GM21717 (cell line): Measurements from ENCODE around the gene HHIPL2.

Source experiments
- ATAC-seq: cut with Tn5 transposase; IDR thresholded peaks from one replicate; pipeline ENCODE4 v1.9.1; 2021; ENCODE audit warnings: mild to moderate bottlenecking, moderate library complexity; ENCODE audit not compliant: unreplicated experiment

HHIPL2 gene

DNA sequence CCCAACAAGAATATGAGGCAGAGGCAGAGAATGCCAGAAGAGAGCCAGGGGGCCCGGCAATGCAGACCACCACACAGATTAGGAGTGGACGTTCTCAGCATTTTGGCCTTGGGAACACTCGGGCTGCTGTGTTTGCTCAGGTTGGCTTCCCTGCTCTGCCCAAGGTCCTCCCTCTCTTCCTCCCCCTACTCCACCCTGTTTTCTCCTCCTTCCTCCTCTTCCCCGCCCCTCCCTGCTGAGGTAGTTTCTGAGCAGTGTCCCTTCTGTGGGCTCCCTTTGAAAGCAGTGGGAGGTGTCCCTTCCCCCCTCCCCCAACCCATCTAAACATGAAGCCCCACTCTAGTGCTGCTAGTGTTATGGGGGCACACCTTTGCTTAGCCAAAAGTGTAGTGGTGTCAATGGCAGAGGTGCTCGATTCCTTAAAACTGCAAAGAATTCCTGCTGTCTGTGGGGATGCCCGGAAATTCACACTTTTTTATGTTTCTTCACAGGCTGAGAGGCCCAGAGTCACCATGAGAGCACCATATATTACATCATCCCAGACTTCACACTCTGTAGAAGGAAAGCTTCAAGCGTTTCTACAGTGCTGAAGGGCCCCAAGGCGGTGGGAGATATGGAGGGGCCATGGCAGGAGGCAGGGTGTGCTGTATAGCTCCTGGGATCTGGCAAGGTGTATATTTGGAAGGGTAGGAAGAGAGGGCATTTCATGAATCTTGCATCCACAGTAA is at the start of gene HHIPL2:
HHIPL2 (minus strand) TSS at position 161 of the 728 bp plus-strand sequence; CDS start at position 101, 60 bp downstream.
- ATAC-seq = no peak

DNA sequence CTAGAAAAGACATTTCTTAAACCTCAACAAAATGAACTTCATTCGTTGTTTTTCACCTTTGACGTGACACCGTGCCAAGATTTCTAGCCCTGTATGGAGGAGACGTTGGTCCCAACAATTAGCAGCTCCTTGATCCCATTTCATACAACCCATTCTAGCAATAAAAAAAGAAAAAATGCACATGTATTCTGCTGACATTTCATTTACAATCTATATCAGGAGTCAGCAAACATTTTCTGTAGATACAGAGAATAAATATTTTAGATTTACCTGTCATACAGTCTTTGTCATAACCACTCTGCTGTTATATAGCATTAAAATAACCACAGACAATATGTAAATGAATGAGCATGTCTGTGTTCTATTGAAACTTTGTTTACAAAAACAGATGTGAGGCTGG is 48.8 kb upstream of the HHIPL2 start:
- no peak for ATAC-seq

DNA sequence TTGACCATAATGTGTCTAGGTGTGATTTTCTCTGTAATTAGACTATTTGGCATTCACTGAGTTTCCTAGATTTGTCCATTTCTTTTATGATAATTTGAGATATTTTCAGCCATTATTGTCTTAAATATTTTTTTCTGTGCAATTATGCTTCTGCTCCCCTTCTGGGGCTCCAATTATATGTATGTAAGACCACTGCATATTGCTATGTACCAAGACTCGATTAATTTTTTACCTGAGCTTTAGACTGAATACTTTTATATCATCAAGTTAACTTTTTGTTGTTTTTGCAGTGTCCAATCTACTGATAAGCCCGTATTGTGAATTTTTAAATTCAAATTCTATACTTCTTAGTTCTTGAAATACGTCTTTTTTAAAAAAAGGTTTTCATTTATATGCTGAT is 46.9 kb upstream of the HHIPL2 start:
- no peak for ATAC-seq

DNA sequence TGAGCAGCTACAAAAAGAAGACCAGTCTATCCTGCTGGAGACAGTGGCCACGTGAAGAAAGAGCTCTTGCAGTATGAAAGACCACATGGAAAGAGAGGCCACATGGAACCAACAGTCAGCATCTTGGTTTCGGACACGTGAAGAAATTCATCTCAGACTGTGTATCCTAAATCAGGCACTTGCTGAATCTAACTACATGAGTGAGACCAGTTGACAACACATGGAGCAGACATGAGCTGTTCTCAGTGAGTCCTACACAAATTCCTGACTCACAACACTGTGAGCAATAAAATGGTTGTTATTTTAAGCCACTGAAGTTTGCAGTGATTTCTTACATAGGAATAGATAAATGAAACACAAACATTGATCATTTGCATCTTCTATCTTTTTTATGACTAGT is 44.3 kb upstream of the HHIPL2 start:
- no peak for ATAC-seq

DNA sequence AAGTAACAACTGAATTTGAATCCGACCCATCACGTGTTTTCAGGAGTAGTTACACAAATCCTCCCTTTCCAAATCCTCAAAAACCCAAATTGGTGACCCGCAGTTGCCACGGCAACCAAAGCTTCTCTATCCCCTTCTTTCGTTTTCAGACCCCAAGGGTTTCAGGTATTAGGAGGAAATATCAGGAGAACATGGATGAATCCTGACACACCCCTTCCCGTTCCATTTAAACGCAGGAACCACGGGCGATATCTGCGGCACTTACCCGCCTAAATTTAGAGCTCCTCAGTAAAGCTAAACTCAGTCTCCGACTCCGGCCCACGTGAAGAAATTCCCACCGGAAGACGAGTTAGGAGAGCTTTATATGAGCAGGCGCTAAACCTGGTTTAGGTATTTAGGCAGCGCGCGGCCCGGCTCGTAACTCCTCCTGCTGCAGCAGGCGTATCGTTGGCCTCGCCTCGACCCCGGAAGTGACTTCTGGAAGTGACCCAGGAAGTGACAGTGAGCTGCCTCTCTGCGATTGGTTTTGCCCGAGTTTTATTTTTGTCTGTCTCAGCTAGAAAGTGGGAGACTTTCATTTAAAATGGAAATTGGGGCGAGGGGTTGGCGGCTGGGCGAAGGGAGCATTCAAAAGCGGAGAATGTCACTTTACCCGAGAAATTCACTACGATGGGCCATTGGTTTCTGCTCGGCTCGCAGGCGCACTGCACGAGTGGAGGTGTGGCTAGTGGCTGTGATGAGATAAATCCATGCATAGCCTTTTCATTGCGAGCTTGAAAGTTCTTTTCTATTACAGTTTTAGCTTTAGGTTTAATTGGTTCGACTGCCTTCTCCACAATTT is 41.8 kb upstream of the HHIPL2 start, which contains the start of gene TAF1A:
TAF1A (minus strand) TSS at position 472 of the 841 bp plus-strand sequence.
- peak; percentile 99 for ATAC-seq

DNA sequence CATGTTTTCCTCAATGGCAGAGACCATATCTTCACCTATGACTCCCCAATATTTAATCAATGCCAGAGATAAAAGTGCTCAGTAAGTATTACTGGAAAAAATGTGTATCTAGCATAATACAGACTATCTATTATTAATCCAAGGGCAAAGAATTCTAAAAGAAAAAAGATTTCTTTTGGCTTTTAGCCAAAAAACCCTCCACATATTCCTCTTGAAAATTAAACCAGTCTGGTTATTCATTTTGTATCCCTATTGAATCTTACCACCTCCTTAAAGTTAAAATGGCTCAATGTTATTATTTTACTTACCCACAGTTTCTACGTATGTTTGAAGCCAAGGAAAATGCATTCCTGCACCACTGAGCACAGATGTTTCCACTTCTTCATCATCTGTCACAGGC is 40.2 kb upstream of the HHIPL2 start:
- no peak for ATAC-seq

DNA sequence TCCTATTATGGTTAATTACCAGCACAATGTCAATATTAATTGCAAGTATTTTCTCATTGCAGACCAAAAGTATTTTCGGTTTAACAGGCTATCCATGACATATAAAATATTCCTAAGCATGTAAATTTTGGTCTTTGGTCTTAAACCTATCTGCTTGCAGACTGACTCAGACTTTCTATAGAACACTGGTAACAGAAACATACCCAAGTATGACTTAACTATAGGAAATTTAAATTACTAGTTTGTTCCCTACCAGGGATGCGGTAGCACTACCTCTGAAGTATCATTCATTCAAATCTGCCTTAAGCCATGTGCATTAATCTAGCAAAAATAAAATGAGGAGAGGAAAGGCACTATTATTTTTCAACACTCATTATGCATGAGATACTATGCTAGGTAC is 38.9 kb upstream of the HHIPL2 start:
- no peak for ATAC-seq

DNA sequence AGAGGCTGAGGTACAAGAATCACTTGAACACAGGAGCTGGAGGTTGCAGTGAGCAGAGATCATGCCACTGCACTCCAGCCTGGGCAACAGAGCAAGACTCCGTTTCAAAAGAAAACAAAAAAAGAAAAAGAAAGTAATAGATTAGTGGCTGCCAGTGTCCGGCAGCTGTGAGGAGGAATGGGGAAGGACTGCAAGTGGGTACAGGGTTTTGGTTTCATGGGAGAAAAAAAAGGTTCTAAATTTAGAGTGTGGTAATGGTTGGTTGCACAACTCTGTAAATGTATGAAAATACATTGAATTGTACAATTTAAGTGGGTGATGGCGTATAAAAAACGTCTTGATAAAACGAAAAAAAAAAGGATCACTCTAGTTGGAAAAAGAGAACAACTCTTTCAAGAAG is 35.2 kb upstream of the HHIPL2 start:
- ATAC-seq = peak; percentile 88

DNA sequence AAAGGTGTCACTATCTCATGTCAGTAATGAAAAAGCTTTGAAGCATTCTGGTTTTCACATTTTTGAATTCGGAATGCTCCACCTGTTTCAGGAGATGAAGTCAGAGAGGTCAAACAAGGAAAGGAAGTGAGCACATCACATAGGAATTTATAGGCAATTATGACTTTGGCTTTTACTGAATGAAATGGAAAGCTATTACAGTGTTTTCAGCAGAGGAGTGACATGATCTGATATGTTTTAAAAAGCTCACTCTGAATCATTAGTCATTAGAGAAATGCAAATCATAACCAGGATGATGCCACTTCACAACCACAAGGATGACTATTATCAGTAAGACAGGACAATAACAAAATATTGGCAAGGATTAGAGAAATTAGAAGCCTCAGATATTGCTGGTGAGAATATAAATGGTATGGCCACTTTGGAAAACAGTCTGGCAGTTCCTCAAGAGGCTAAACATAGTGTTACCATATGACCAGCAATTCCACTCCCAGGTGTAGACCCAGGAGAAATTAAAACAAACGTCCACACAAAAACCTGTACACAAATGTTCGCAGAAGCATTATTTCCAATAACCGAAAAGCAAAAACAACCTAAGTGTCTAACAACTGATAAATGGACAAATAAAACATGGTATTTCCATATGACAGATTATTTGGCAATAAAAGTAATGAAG is 34.3 kb upstream of the HHIPL2 start:
- peak; percentile 80 for ATAC-seq

DNA sequence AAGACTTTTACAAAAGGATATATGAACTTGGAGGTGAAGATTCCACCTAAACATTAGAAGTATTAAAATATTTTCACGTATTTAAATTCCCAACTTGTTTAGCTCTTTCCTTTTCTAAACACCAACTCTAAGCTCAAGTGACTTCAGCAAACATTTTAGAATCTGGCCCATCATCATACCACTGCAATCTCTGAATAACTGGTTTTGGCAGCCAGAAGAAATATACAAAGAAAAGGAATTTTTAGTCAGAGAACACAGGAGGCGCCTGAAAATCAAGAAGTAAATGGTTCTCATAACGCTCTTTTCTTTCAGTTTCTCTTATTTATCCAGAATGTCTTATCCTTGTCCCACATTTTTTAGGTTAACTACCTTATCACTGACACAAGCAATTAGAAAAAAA is 31.4 kb upstream of the HHIPL2 start:
- ATAC-seq = no peak

DNA sequence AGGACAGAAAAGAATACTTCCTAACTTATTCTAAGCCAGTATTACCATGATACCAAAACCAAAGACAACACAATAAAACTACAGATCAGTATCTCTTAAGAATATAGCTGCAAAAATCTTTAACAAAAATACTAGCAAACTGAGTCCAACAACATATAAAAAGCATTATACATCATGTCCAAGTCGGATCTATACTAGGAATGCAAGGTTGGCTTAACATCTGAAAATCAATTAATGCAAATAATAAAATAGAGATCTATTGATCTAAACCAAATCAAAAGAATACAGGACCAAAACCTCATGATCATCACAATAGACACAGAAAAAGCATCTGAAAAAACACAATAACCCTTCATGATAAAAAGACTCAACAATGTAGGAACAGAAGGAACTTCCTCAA is 22.9 kb upstream of the HHIPL2 start:
- ATAC-seq = no peak

DNA sequence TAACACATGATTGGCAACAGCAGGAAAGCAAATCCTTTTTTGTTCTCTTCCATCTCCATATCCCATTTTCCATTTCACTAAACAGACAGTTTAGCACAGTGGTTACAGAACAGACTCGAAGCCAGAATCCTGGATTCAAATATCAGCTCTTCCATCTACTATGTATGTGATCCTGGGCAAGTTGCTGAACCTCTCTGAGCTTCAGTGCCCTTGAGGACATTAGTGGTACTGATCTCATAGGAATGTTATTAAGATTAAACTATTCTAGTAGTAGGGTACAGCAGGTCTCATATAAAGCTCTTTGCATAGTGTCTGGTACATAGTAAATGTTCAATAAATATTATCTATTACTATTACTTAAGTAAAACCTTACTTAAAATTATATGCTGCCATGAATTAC is 13.8 kb upstream of the HHIPL2 start:
- ATAC-seq = no peak

DNA sequence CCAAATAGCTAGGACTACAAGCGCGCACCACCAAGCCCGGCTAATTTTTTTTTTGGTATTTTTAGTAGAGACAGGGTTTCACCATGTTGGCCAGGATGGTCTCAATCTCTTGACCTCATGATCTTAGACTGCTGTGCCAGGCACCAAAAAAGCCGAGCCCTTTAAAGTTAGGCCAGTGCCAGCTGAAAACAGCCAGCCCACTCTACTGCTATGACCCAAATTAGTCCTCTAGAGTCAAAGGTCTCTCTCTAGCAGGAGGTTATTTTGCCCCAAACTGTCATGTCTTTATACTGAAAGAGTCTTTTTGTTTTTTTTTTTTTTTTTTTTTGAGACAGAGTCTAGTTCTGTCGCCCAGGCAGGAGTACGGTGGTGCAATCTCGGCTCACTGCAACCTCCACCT is 9.7 kb upstream of the HHIPL2 start:
- no peak for ATAC-seq

DNA sequence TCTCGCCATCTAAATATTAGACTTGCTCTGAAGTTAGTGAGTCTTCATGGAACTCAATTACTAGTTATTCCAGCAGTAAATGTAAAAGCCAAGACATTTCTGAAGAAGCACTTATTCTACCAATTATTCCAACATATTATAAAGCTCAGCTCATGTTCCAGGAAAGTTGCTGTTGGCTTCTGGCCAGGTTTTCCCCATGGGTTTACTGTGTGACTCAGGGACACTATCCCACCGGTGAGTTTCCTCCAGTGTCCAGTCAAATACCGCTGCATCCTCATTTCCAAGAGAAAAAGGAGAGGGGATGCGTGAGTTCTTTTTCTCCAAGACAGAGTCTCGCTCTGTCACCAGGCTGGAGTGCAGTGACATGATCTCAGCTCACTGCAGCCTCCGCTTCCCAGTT is 9.2 kb upstream of the HHIPL2 start:
- no peak for ATAC-seq

DNA sequence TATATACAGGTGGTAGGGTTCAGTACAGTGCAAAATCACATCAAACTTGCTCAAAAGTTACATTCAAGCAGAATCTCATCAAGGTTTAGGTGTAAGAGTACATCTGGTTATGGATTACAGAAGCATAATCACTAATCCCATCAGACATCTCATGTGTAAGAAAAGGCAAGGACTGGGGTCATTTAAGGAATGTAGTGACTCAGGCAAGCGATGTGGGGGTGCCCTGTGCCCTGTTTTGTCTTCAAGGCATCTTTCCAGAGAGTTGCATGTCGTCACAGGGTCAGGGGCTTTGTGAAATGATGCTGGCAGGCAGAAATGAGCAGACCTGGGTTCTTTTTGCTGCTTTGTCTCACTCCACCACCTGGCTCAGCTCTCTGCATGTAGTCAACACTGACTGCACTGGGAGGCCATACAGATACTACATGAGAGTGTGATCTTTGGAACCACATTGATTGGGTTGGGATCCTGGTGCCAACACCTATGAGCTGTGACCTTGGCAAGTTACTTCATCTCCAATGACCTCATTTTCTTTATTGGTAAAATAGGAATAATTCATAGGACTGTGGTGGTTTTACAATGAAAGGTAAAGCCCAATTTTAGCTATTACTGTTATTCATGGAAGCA is 8.2 kb upstream of the HHIPL2 start:
- ATAC-seq = no peak

DNA sequence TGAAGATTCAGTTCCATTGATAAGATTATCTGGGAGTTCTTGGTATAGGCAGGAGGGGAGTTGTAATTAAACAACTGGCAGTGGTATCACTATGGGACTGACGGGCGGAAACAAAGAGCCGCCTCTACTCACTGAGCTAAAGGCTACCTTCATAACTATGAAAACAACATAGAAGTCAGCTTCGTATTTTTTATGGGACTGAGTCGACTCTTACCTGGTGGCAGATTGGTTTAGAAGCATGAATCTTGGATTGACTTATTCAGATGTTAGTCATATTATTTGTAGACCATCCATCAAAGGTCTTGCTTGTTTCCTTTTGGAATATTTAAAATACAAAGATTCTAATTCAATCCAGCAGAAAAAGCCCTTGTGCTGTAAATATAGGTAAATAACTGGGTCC is 6.3 kb upstream of the HHIPL2 start:
- ATAC-seq = no peak

DNA sequence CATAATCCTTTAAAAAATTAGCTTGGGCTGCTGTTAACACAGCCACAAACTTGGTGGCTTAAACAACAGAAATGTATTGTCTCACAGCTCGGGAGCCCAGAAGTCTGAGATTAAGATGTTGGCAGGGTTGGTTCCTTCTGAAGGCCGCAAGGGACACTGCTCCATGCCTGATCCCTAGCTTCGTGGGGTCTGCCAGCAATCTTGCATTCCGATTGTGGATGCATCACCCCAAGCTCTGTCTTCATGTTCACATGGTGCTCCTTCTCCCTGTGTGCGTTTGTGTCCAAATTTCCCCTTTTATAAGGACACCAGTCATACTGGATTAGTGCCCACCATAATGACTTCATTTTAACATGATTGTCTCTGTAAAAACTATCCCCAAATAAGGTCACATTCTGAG is 5.0 kb upstream of the HHIPL2 start:
- ATAC-seq = no peak

DNA sequence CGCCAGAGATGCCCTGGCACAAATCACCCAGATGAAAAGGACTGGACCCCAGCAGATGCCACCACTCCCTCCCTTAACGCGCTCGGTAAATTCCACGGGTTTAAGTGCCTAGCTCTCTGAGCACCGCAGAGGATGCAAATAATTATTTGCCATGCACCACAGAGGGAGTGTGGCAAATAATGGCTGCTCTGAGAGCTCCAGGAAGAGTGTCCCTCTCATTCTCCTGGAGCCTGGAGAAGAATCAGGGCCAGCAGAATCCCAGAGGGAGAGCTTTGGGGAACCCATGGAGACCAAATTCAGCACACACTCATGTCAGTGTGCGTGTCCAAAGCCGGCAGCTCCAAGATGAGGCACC is 667 bp downstream of the HHIPL2 start:
- no peak for ATAC-seq

DNA sequence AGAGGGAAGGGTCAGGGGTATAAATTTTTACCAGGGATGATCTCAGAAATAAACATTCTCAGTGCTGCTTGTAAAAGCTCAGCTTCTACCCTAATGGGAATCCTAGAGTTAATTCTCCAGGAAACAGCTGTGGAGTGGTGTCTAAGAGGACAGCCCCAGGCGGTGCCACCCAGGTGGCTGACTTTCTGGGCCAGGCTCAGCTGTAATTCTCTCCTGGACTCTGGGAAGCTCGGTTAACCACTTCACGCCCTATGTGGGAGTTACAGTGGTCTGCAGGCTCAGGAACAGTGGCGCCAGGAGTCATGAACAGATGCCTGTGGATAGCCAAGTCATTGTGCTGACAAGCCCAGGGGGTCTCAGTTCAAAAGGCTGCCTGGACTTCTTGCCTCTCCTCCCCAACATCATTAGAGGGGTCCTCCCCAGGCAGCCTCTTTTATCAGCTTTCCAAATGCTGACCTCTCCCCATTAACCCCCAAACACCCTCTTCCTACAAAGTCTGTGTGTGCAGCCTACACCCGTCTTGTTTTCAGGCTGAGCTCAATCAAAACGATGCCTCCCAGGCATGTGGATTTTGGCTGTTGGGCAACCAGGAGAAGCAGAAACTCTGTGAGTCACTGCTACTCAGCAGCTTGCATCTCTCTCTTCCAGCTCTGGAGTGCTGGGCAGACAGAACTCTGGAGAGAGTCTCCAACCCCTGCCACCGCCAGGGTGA is 1.2 kb downstream of the HHIPL2 start:
- no peak for ATAC-seq

DNA sequence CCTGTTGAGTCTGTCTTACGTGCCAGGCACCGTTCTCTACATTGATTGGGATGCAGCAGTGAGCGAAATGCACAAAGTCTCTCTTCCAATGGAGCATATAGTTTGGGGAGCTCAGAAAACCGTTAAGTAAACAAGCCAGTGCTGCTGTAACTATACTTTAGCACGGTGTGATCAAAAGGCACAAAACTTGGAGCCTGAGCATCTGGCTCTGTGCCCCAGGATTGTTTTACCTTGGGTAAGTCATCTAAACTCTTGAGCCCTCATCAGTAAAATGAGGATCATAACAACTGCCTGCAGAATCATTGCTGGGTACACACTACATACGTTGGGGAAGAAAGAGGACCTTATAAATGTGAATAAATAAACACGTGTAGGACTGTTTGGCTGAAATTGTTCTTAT is 1.8 kb downstream of the HHIPL2 start:
- no peak for ATAC-seq

DNA sequence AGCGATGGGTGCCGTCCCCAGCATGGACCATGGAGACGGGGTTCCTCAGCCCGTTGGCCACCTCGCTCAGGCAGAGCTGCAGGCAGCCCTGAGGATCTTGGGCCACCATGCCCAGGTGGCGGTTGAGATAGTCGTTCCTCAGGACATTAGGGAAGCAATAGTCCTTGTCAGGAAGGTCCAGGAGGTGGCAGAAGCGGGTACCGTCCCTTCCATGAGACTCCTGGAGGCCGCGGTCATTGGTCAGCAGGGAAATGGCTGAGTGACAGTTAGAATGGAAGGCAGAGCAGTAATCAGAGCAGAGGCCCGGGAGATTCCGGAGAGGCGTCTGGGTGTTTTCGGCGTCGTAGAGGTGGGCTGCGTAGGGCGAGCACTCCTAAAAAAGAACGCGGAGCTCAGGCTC is 4.1 kb downstream of the HHIPL2 start:
- no peak for ATAC-seq
